Lower leg skin (tissue), 3 donors: Measurements from ENCODE around the gene ACSF3.

Experiments used
- CTCF ChIP-seq, 3 donors: fragments of 450-650 bp; IDR thresholded peaks; one replicate each; pipeline ENCODE4 v1.5.1; 2016; ENCODE audit warnings: antibody characterized with exemption in 3 of 3, mild to moderate bottlenecking in 3 of 3, moderate library complexity in 2 of 3
- POLR2A ChIP-seq, 2 donors: fragments of 450-650 bp; IDR thresholded peaks; one replicate each; pipeline ENCODE4 v1.6.1; 2016 to 2017; ENCODE audit warnings: antibody characterized with exemption in 2 of 2, mild to moderate bottlenecking in 1 of 2, moderate library complexity in 1 of 2

GRCh38 chr16:89097392-89097772, 3.7 kb downstream of the ACSF3 start:
- TF ChIP-seq CTCF (IDR thresholded peaks at IDR 0.05) (no peak), POLR2A (IDR thresholded peaks at IDR 0.05) (no peak)
